ENCODE results near the gene ZNF629.

The ZNF629 gene

GRCh38 chr16:30741461-30741914 is 45.5 kb downstream of the ZNF629 start:
- TF ChIP-seq TAF1 (IDR thresholded peaks at IDR 0.05; ENCODE audit: borderline replicate concordance, insufficient read depth, low read length) (no peak), REST (IDR thresholded peaks at IDR 0.05; ENCODE audit: insufficient read depth in 1 of 2, low read depth in 2 of 2, low read length in 2 of 2) (no peak), POLR2AphosphoS5 (IDR thresholded peaks at IDR 0.05; ENCODE audit: low read depth, low read length) (no peak), FOXP2 (optimal IDR thresholded peaks at IDR 0.05; ENCODE audit: borderline replicate concordance, extremely low read depth, extremely low read length, insufficient read depth) (no peak)

DNA sequence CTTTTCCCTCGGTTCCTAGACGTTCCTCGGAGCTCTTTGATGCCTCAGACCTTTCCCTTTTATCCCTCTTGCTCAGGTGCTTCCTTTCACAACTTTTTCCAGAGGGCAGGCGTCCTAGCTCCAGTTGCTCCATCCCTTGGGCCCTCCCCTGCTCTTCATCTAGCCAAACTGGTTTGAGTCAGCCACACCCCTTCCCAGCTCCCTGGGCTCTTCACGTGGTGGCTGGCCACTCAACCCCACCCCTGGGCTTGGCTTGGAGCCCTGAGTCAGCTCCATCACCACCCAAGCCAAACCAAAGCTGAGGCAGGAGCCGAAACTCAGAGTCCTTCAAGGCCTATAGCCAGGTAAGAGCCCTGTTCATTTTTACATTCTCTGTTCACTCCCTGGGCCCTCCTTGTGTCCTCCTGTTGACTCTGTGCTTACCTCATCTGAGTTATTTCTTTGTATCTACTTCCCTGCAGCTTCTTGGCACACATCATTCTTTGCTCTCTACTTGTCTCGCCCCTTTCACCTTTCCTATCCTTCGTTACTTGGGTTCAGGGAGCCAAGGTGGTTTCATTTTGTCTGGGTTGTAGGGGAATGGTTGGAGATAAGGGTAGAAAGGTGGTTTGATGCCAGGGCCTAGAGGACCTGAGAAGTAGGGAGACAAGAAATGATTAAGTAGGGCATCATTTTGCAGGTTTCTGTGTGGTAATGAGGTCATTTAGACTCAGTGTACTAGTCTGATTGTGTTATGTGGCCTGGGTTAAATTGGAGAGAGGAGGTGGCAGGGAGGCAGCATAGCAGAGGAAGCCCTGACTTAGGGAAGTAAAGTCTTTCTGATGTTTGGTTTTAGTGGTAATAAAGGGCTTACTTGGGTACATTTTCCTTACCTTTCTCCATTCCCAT is 46.4 kb downstream of the ZNF629 start:
- TF ChIP-seq SIN3A (IDR thresholded peaks at IDR 0.05; ENCODE audit: borderline replicate concordance, insufficient read depth, low read length): no peak
- no peak for TF ChIP-seq FOXP2 (optimal IDR thresholded peaks at IDR 0.05; ENCODE audit: borderline replicate concordance, extremely low read depth, extremely low read length, insufficient read depth)
- TF ChIP-seq REST (IDR thresholded peaks at IDR 0.05; ENCODE audit: insufficient read depth in 1 of 2, low read depth in 2 of 2, low read length in 2 of 2): no peak
- TF ChIP-seq TAF1 (IDR thresholded peaks at IDR 0.05; ENCODE audit: borderline replicate concordance, insufficient read depth, low read length): no peak
- no peak; the same call in 1 of the 2 replicates for TF ChIP-seq POLR2AphosphoS5 (IDR thresholded peaks at IDR 0.05; ENCODE audit: low read depth, low read length)

DNA sequence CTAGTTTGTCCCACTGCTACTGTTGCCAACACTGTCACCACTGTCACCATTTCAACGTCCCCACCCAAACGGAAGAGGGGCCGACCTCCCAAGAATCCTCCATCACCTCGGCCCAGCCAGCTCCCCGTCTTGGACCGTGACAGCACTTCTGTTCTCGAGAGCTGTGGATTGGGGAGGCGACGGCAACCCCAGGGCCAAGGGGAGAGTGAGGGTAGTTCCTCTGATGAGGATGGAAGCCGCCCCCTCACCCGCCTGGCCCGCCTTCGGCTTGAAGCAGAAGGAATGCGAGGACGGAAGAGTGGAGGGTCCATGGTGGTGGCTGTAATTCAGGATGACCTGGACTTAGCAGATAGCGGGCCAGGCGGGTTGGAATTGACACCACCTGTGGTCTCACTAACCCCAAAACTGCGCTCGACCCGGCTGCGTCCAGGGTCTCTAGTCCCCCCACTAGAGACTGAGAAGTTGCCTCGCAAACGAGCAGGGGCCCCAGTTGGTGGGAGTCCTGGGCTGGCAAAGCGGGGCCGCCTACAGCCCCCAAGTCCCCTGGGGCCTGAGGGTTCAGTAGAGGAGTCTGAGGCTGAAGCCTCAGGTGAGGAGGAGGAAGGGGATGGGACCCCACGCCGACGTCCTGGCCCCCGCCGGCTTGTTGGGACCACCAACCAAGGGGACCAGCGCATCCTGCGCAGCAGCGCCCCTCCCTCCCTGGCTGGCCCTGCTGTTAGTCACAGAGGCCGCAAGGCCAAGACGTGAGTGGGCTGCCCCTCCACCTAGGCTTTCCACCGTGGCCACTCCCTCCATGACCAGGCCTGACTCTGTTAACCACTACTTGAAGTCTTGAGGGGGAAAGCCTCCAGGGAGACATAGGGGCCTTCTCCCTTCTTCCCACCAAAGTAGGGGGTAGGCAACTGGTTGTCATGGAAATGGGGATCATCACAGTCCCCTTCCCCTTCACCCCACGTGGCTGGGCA is 47.7 kb downstream of the ZNF629 start:
- no peak for TF ChIP-seq TAF1 (IDR thresholded peaks at IDR 0.05; ENCODE audit: borderline replicate concordance, insufficient read depth, low read length)
- TF ChIP-seq REST (IDR thresholded peaks at IDR 0.05; ENCODE audit: insufficient read depth in 1 of 2, low read depth in 2 of 2, low read length in 2 of 2): no peak
- no peak for TF ChIP-seq POLR2AphosphoS5 (IDR thresholded peaks at IDR 0.05; ENCODE audit: low read depth, low read length)
- no peak for TF ChIP-seq FOXP2 (optimal IDR thresholded peaks at IDR 0.05; ENCODE audit: borderline replicate concordance, extremely low read depth, extremely low read length, insufficient read depth)
- TF ChIP-seq SIN3A (IDR thresholded peaks at IDR 0.05; ENCODE audit: borderline replicate concordance, insufficient read depth, low read length): no peak

GRCh38 chr16:30737794-30738648 is 49.0 kb downstream of the ZNF629 start:
- TF ChIP-seq REST (IDR thresholded peaks at IDR 0.05; ENCODE audit: insufficient read depth in 1 of 2, low read depth in 2 of 2, low read length in 2 of 2) (no peak), FOXP2 (optimal IDR thresholded peaks at IDR 0.05; ENCODE audit: borderline replicate concordance, extremely low read depth, extremely low read length, insufficient read depth) (no peak), SIN3A (IDR thresholded peaks at IDR 0.05; ENCODE audit: borderline replicate concordance, insufficient read depth, low read length) (no peak), POLR2AphosphoS5 (IDR thresholded peaks at IDR 0.05; ENCODE audit: low read depth, low read length) (no peak; the same call in 1 of the 2 replicates), TAF1 (IDR thresholded peaks at IDR 0.05; ENCODE audit: borderline replicate concordance, insufficient read depth, low read length) (no peak)

All from PFSK-1 (cell line).